Measurements from ENCODE around the gene CTSO. TPM values are rescaled to one million over a fixed set of nuclear protein-coding genes. Genes with fewer than 3 reads are reported as not detected.

Gene CTSO
- total RNA-seq, 1 donor from 2014 or later: 1.7 TPM

DNA sequence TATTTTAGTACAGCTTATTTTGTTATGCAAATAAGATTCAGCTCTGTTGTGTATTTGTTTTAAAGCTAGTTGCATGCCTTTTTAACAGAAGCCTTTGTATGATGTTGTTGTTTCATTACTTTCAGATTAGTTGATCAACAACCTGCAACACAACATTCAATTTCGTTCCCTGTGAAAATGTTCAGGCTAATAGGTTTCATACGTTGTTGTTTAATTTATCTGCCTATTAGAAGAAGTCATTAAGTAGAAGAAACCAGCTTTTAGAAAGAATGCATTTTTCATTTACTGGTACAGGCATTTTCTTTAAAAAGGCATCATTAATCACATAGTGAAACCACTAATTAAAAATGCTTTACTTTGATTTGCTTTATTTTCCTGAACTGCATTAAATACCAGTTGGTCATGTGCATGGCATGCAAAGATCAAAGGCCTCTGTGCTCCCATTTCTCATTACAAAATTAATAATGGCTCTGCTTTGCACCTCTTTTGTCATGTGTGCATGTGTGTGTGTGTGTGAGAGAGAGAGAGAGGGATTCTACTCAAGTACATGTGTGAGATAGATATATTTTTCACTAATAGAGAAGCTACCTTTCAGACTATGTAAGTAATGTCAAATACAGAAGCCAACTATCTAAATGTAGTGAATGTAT lies 29.2 kb upstream of the CTSO start:
- Mint-ChIP-seq H3K4me3 (no peak overlapping the region), H3K27ac (ENCODE audit: unreplicated experiment) (peak overlapping the region; percentile 43), H3K4me1 (no peaks in the 10 kb centered on the region), H3K27me3 (ENCODE audit: low read depth) (no peaks in the 10 kb centered on the region), H3K36me3 (ENCODE audit: low read depth) (peaks cover 6% of the 10 kb centered on the region), H3K9me3 (peaks cover 11% of the 10 kb centered on the region)
- TF ChIP-seq CTCF (conservative IDR thresholded peaks at IDR 0.05): no peak
- DNase-seq (ENCODE audit: low read depth, low spot score): no peak

DNA sequence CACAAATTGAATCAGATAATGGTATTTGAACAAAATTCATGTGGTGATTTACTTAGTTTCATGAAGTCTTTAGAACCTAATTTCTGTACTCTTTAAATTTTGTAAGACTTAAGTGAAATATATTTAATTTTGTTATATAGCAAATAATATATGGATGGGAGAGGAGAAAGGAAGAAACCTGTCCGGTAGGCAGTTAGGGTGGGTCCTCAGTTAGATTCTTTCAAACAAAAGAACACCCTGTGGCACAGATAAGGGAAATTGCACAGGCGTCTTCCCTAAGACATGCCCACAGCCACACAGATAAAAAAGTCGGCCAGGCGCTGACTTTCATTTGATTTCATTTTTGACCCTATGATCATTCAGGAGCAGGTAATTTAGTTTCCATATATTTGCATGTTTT lies 25.1 kb upstream of the CTSO start:
- Mint-ChIP-seq H3K9me3 (peaks cover 15% of the 10 kb centered on the region), H3K27ac (ENCODE audit: unreplicated experiment) (no peak overlapping the region), H3K36me3 (ENCODE audit: low read depth) (peaks cover 9% of the 10 kb centered on the region), H3K4me3 (no peak overlapping the region), H3K4me1 (no peaks in the 10 kb centered on the region), H3K27me3 (ENCODE audit: low read depth) (no peaks in the 10 kb centered on the region)
- DNase-seq (ENCODE audit: low read depth, low spot score): no peak
- no peak for TF ChIP-seq CTCF (conservative IDR thresholded peaks at IDR 0.05)

DNA sequence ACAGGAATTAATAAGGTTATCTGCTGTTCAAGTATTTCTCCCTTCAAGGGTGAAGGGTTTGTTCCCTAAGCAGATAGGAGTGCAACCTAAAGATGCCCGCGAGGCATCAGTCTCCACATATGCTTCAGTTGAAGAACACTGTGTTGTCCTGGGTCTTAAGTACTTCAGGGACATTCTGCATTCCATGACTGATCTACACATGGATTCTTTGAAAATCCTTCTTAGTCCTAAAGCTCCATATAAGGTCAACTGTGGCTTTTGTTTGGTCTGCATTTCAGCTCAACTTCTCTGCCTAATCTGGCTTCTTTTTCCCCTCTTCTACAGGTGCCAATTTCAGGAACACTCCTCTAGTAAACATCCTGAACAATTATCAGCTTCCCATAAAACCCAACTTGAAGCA lies 21.8 kb upstream of the CTSO start:
- H3K27me3 Mint-ChIP-seq (ENCODE audit: low read depth): no peaks in the 10 kb centered on the region
- H3K4me3 Mint-ChIP-seq: no peak overlapping the region
- H3K27ac Mint-ChIP-seq (ENCODE audit: unreplicated experiment): no peak overlapping the region
- TF ChIP-seq CTCF (conservative IDR thresholded peaks at IDR 0.05): no peak
- no peaks in the 10 kb centered on the region for H3K4me1 Mint-ChIP-seq
- peaks cover 14% of the 10 kb centered on the region for H3K9me3 Mint-ChIP-seq
- H3K36me3 Mint-ChIP-seq (ENCODE audit: low read depth): peaks cover 9% of the 10 kb centered on the region
- no peak for DNase-seq (ENCODE audit: low read depth, low spot score)

GRCh38 chr4:155974996-155975395 lies 21.3 kb upstream of the CTSO start:
- peaks cover 12% of the 10 kb centered on the region for H3K9me3 Mint-ChIP-seq
- H3K4me1 Mint-ChIP-seq: no peaks in the 10 kb centered on the region
- H3K4me3 Mint-ChIP-seq: no peak overlapping the region
- H3K27me3 Mint-ChIP-seq (ENCODE audit: low read depth): no peaks in the 10 kb centered on the region
- H3K36me3 Mint-ChIP-seq (ENCODE audit: low read depth): peaks cover 9% of the 10 kb centered on the region
- H3K27ac Mint-ChIP-seq (ENCODE audit: unreplicated experiment): no peak overlapping the region
- no peak for DNase-seq (ENCODE audit: low read depth, low spot score)
- TF ChIP-seq CTCF (conservative IDR thresholded peaks at IDR 0.05): no peak

- peaks cover 9% of the 10 kb centered on the region for H3K36me3 Mint-ChIP-seq (ENCODE audit: low read depth)
- no peak for TF ChIP-seq CTCF (conservative IDR thresholded peaks at IDR 0.05)
- no peak for DNase-seq (ENCODE audit: low read depth, low spot score)
- H3K27me3 Mint-ChIP-seq (ENCODE audit: low read depth): no peaks in the 10 kb centered on the region
- H3K9me3 Mint-ChIP-seq: peaks cover 9% of the 10 kb centered on the region
- H3K4me1 Mint-ChIP-seq: no peaks in the 10 kb centered on the region
- H3K27ac Mint-ChIP-seq (ENCODE audit: unreplicated experiment): no peak overlapping the region
- H3K4me3 Mint-ChIP-seq: no peak overlapping the region
Observed at GRCh38 chr4:155974476-155974749, 20.7 kb upstream of the CTSO start.

Measured in neural crest cell (in vitro differentiated cells).